ENCODE measurements around the gene C5orf46. TPM values are rescaled to one million over a fixed set of nuclear protein-coding genes. Genes with fewer than 3 reads are reported as not detected.

C5orf46 gene
- total and polyA plus RNA-seq, 8 donors = not detected

DNA sequence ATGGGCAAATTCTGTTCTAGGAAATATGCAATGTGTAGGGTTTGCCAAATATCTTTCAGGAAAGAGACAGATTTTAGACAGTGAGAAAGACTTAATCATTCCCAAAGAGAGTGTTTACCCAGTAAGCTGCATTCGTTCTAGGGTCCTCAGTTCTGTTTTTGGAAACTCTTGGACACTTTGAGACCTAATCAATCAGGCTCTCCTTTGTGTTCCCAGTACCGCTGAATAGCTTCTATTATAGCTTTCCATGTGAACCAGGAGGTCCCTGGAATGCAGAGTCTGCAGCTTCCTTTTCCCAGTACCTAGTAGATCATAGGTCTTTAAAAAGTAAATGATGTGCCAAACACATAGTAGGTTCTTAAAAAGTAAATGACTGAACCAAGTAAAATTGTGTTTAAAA is 63.5 kb downstream of the C5orf46 start:
- DNase-seq = no peak
- H3K4me1 ChIP-seq = peaks cover 0 to 7% (median 5%) of the 10 kb centered on the region in 4 donors
- H3K27ac ChIP-seq = no peak overlapping the region
- 45 to 79% (median 66%) methylated on average over 2 of the region's 2 CpGs for WGBS, 5 donors
- no peaks in the 10 kb centered on the region for H3K9me3 ChIP-seq
- no peaks in the 10 kb centered on the region for H3K36me3 ChIP-seq
- intact Hi-C loops (cut with DNase I; ENCODE audit: low total_unique reads) = no loop called here
- no peak overlapping the region for H3K4me3 ChIP-seq
- no peak for TF ChIP-seq EP300 (IDR thresholded peaks at IDR 0.05)
- TF ChIP-seq, protein P1, sequence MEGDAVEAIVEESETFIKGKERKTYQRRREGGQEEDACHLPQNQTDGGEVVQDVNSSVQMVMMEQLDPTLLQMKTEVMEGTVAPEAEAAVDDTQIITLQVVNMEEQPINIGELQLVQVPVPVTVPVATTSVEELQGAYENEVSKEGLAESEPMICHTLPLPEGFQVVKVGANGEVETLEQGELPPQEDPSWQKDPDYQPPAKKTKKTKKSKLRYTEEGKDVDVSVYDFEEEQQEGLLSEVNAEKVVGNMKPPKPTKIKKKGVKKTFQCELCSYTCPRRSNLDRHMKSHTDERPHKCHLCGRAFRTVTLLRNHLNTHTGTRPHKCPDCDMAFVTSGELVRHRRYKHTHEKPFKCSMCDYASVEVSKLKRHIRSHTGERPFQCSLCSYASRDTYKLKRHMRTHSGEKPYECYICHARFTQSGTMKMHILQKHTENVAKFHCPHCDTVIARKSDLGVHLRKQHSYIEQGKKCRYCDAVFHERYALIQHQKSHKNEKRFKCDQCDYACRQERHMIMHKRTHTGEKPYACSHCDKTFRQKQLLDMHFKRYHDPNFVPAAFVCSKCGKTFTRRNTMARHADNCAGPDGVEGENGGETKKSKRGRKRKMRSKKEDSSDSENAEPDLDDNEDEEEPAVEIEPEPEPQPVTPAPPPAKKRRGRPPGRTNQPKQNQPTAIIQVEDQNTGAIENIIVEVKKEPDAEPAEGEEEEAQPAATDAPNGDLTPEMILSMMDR (IDR thresholded peaks at IDR 0.05) = no peak
- TF ChIP-seq POLR2A (IDR thresholded peaks at IDR 0.05) = no peak
- TF ChIP-seq POLR2AphosphoS5 (IDR thresholded peaks at IDR 0.05) = no peak
- no peaks in the 10 kb centered on the region for H3K27me3 ChIP-seq

Other genes starting within 250 kb of the C5orf46 start
- gene JAKMIP2, start 123.8 kb downstream of the C5orf46 start, total RNA-seq = 10 to 100 TPM in 1 of 5 donors, 1 to 10 TPM in 3, not detected in 1; 1.3 to 13.4 (median 2.8) TPM
- gene JAKMIP2, start 123.8 kb downstream of the C5orf46 start, polyA plus RNA-seq = 1 to 10 TPM in 1 of 3 donors, under 1 TPM in 2; 0.13 to 2.6 (median 0.75) TPM
- gene SPINK1, start 74.9 kb downstream of the C5orf46 start, total RNA-seq = 1,000 to 10,000 TPM in 2 of 5 donors, 100 to 1,000 TPM in 1, 1 to 10 TPM in 2; 2.6 to 1,996 (median 393) TPM
- 1,000 to 10,000 TPM; 2,029 to 6,952 (median 5,440) TPM for gene SPINK1, start 74.9 kb downstream of the C5orf46 start, polyA plus RNA-seq
- gene SCGB3A2, start 27.8 kb downstream of the C5orf46 start, total RNA-seq = 1 to 10 TPM in 1 of 5 donors, not detected in 4; 6.4 TPM
- not detected for gene SCGB3A2, start 27.8 kb downstream of the C5orf46 start, polyA plus RNA-seq
- gene SPINK5, start 157.4 kb upstream of the C5orf46 start, total RNA-seq = 1 to 10 TPM in 3 of 5 donors, under 1 TPM in 1, not detected in 1; 0.45 to 4.4 (median 2.0) TPM
- 100 to 1,000 TPM in 1 of 3 donors, 1 to 10 TPM in 1, under 1 TPM in 1; 0.75 to 117 (median 2.6) TPM for gene SPINK5, start 157.4 kb upstream of the C5orf46 start, polyA plus RNA-seq